Activated CD4-positive, alpha-beta T cell treated with anti-CD3 and anti-CD28 coated beads, Interleukin-2, Interleukin-4, amounts not matched to agents 100 ng/mL and 50 ng/mL, durations not matched to agents 16 hours and 8 hours (primary cell): ENCODE results near the gene ZBTB7C.

ENCODE experiments used
- DNase-seq: peaks from one replicate; pipeline ENCODE4 v3.0.0-alpha.2; 2020; ENCODE audit warnings: low spot score

ZBTB7C gene

GRCh38 chr18:48354746-48355260 is 54.4 kb downstream of the ZBTB7C start:
- no peak for DNase-seq

- no peak for DNase-seq
Observed at GRCh38 chr18:48352051-48352755, 57.0 kb downstream of the ZBTB7C start.

- DNase-seq, result no peak
Observed at GRCh38 chr18:48351216-48352050, 57.8 kb downstream of the ZBTB7C start.

- no peak for DNase-seq
Observed at GRCh38 chr18:48348739-48349138, 60.4 kb downstream of the ZBTB7C start.

- DNase-seq, result no peak
Observed at GRCh38 chr18:48347756-48348326, 61.3 kb downstream of the ZBTB7C start.

- DNase-seq, result no peak
Observed at GRCh38 chr18:48345596-48345995, 63.6 kb downstream of the ZBTB7C start.

- DNase-seq, result no peak
Observed at GRCh38 chr18:48342581-48342980, 66.6 kb downstream of the ZBTB7C start.

- no peak for DNase-seq
Observed at GRCh38 chr18:48342125-48342524, 67.1 kb downstream of the ZBTB7C start.

- no peak for DNase-seq
Observed at GRCh38 chr18:48340560-48340959, 68.6 kb downstream of the ZBTB7C start.

GRCh38 chr18:48339692-48340091 is 69.5 kb downstream of the ZBTB7C start:
- DNase-seq, result no peak

GRCh38 chr18:48338915-48339314 is 70.3 kb downstream of the ZBTB7C start:
- DNase-seq, result no peak

GRCh38 chr18:48337053-48337452 is 72.1 kb downstream of the ZBTB7C start:
- no peak for DNase-seq

GRCh38 chr18:48336332-48336731 is 72.9 kb downstream of the ZBTB7C start:
- DNase-seq, result no peak

- DNase-seq, result no peak
Observed at GRCh38 chr18:48335829-48336228, 73.4 kb downstream of the ZBTB7C start.

- DNase-seq, result no peak
Observed at GRCh38 chr18:48334845-48335244, 74.3 kb downstream of the ZBTB7C start.

- DNase-seq, result no peak
Observed at GRCh38 chr18:48333563-48333962, 75.6 kb downstream of the ZBTB7C start.

- DNase-seq, result no peak
Observed at GRCh38 chr18:48330016-48330991, 78.9 kb downstream of the ZBTB7C start.

- DNase-seq, result no peak
Observed at GRCh38 chr18:48328473-48329210, 80.5 kb downstream of the ZBTB7C start.

GRCh38 chr18:48326901-48327675 is 82.1 kb downstream of the ZBTB7C start:
- DNase-seq, result no peak

GRCh38 chr18:48325115-48325665 is 84.0 kb downstream of the ZBTB7C start:
- DNase-seq, result no peak
